GM10847 (cell line): ENCODE measurements around the gene STK40.

Experiments used
- POLR2A ChIP-seq: IDR thresholded peaks from 2 replicates; pipeline ENCODE4 v1.6.1; 2011; ENCODE audit not compliant: insufficient read length; ENCODE audit errors: extremely low read depth

STK40 gene

DNA sequence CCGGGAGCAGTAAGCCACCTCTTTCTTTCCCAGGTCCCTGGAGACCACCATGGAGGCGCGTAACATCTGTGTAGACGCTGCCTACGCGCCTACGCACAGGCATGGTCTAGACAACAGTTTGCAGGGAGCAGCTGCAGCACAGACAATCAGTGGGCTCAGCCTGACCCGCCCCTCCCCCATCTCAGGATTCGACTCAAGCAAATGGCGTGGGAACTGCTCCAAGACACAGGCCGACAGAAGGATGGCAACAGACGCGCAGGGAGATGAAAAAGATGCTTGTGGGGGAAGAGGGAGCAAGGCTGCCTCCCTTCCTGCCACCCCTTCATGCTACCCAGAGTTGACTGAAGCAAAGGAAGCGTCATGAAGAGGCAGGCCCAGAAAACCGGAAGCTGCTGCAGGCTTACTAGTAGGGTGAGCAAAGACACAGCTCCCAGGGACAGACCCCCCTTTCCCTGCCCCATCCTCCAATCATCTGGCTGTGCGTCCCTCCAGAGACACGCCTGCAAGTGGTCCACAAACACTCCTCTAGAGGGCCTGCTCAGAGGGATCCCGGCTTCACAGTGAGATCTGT, 19.5 kb downstream of the STK40 start:
- TF ChIP-seq POLR2A: no peak

DNA sequence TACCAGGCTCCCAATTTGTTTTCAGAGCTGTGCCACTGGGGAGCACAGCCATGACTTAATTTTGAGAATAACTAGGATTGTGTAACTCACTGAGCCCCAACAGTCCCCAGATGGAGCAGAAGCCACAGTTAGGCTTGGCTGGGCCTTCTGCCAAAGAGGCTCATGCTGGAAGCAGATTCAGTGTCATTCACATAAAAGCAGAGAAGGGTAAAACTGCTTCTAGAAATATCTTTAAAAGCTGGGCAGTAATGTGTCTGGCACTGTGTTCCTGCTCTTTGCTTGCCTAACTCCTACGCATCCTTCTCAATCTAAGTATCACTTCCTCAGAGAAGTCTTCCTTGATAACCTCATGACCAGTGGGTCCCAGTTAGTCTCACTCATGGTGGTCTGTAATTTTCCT, 20.3 kb downstream of the STK40 start:
- no peak for TF ChIP-seq POLR2A

DNA sequence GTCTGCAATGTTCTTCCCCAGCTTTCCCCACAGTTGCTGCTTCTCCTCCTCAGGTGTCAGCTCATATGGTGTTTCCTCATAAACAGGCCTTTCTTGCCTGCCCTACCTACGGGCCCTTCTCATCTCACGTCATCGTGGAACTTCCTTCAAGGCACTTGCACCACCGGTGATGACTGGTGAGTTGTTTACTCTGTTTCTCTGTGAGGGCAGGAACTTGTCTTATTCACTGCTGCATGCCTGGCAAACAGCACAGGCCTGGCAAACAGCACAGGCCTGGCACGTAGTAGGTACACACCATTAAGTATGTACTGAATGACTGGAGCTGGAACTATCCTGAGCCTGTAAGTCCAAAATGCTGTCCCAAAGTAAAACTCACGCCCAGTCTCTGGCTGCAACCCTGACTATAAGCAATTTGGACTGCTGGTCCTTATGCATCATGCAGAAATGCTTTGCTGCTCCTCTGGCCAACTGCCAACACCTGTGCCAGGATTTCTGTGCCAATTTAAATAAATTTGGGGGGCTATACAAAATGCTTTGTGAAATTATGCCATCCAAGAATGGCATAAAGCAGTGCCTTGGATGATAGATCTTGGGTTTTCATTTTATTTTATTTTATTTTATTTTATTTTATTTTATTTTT, 25.7 kb downstream of the STK40 start:
- TF ChIP-seq POLR2A: no peak

DNA sequence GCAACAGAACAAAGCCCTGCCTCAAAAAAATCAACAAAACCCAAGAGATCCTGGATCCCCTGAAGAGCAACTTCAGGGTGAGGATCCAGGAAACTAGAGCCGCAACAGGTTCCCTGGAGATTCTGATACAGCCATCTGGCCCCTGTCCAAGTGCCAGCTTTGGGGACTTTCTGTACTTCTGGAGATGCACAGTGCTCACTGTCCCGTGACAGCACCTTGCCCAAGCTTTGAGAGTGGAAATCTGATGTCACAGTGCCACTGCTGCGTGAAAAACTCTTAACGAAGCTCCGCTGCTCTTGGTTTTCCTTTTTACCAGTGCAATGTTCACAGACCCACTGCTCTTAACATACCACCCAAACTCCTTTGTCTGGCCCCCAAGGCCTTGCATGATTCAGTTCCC, 26.3 kb downstream of the STK40 start:
- TF ChIP-seq POLR2A: no peak

DNA sequence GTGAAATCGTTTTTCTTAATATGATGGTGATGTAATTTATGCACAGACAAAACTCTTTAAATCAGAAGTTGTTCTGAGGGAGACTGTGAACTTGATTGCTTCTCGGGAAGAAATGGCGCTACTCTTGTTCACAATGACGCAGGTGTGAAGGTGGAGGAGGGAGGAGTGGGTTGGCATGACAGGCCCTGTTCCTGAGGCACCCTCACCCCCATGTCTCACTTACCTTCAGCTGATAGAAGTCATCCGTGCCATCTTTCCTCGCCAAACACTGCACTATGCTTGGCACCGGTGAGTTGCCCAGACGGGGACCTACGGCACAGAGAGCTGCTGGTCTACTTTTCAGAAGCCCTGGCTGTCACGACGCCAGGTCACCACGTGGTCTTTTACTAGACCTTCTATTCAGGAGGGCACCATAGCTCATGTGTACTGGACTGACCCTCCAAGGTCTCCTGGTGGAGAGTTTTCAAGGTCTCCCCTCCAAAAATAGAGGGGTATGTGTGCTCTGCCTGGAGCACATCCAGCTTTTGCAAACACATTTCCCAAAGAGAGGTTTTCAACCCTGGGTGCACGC, 27.1 kb downstream of the STK40 start:
- TF ChIP-seq POLR2A: no peak

DNA sequence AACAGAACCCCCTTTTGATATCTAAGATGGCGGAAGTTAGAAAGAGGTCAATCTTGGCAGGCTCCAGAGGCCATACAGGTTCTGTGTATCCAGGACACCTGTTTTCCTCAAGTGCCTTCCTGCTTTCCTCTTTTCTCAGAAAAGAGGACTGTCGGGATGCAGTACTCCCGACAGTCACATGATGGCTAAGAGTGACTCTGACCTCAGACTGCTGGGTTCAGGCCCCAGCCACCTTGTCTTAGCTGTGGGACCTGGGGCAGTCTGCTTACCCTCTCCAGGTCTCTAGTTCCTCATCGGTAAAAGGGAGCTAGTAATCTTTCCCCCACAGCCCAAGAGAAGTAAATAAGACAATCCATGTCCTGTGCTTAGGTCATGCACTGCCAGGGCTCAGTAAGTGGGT, 29.9 kb downstream of the STK40 start:
- no peak for TF ChIP-seq POLR2A

DNA sequence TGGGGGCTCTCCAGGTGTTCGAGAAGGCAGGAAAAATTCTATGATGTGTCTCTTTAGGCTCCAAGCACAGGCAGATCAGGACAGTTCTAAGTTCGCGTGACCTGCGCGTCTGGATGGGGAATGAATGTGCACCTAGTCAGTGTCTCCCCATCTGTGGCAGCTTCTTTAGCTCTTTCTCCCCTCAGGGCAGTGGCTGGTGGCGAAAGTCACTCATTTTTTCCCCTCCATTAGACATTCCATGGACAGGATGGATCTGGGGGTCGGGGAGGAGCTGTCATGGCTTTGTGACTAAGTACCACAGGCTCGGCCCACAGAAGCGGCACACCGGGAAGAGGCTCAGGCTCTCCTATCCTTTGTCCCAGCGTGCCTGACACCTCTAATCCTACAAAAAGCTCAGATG, 31.2 kb downstream of the STK40 start:
- TF ChIP-seq POLR2A: no peak

DNA sequence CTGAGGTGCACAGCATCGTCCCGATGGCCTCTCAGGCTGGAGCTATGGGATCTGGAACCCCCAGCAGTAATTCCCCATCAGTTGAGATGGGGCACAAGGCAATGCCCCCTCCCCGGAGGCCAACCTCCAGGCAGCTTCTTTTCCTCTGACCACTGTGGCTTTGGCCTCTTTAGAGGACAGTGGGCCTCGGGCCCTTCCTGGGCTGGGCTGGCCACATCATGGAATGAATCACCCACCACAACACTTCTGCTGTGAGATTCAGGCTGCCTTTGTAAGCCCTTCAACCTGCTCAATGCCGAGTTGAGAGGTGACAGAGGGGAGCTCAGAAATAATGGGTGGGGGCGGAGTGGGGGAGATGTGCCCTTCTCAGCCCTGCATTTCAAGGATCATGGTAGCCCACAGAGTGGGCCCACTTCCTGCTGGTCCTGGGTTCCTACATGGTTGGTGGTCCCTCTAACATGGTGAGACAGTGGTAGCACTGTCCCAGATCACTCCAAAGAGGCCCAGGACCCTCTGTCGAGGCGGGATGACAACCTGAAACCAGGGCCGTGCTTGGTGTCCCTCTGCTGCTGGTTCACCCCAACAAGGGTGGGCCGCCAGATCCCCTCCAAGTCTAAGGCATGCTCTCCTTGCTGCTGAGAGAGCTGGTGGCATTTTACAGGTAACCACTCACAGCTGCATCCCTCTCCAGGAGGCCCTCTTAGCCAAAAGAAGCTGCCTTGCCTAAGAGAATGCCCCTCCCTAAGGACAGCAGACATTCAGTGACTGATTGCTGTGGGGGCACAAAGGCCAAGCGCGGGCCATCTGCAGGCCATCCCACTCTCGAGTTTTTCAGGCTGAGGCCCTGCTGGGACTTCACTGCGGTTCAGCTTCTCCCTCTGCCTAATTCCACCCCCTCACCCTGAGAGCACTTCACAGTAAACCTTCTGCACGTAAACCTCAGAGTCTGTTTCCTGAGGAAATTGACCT, 32.5 kb downstream of the STK40 start:
- no peak for TF ChIP-seq POLR2A

DNA sequence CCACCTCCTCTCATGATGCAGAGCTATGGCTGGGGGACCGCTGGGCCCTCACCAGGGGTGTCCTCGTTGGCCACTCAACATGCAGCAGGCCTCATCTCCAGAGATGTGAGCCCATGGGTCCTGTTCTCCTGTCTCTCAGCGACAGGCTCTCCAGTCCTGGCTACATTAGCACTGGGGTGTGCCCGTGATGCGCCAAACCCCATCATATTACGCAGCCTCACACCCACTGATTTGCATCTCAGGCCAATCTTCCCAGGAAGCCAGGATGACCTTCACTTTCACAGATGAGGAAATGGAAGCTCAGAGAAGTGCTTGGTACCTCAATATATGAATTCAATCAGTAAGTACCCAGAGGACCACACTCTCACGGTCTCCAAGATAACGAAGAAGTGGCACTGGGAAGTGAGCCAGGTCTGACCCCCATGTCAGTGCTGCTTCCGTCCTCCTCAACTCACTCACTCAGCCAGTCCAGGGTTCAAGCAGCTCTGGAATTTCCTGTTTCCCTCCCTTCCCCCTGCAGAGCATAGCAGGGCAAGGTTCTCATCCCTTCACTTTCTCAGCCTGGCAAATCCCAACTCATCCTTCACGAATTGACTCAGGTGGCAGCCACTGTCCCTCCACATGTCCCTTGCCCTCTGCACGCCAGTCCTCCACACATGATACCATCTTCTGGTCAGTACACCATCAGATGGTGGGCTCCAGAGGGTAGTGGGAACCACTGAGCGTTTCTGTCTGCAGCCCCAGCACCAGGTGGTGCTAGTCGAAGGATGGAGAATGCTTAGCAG, 33.4 kb downstream of the STK40 start:
- no peak for TF ChIP-seq POLR2A

DNA sequence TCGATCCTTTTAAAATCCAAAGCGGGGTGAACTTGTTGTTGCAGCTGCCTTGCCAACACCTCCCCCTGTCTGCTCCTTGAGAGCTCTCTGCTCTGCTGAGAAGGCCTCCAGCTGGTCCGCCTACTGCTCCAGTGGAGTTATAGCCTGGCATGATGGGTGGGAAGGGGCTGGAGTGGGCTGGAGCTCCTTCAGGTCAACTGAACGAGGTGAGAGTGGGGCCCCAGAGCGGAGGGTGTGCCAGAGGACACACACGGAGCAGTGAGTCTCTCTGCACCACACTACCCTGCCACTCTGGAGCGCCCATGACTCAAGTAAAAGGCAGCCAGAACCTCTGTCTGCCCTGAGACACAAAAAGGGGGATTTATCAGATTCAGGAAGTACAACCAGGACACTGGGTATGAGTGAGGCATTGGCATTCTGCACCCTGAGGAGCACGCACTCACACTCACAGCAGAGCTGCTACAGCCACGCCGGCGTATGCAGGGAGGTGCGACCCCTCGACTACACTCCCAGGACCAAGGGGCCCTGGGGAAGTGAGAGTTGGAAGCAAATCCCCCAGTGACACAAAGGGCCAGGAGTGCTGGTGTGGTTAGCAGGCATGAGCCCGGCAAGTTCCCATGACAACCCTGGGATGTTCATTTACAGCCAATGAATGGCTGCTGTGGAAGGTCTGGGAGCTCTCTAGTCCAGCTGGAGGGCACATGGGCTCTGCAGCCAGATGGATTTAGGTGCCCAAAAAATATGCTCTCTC, 34.3 kb downstream of the STK40 start:
- TF ChIP-seq POLR2A: no peak

DNA sequence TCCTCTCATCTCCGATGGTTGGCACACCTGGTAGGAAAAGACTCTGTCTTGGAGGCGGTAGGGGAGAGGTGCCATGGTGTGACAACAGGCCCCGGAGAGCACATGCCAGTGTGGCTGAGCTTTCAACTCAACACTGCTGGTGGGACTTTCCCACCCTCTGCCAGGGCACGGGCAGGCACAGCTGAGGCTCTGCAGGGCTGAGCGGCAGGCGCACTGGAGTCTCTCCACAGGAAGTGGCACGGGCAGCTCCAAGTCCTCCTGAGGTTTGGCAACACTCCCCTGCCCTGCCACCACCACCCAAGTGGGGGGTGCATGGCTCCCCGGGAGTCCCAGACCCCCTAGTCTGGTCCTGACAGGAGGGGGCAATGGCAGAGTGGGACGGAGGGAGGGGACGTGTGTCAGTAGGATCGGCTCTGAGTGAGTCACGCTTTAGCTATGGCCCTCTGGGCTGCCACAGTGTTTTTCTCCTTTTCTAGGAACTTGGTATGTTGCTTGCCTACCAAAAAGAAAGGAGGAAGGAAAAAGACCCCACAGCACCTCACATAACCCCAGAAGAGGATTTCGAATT, 35.0 kb downstream of the STK40 start:
- TF ChIP-seq POLR2A: no peak

DNA sequence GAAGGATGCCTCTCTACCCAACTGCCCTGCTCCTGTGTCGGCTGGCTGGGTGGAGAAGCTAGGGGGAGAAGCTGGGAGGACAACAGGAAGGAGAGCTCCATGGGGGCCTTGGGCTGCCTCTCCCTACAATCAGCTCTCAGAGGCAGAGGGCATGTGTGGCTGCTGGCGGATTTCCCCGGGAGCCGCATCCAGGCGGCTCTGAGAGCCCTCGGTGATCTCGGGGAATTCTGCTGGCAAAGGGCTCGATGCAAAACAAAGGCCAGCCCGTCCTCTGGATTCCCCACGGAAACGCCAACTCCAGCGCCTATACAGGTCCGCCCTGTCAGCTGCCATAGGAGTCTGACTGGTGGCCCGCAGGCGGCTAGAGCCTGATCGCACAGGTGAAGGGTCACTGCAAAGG, 35.9 kb downstream of the STK40 start:
- no peak for TF ChIP-seq POLR2A

DNA sequence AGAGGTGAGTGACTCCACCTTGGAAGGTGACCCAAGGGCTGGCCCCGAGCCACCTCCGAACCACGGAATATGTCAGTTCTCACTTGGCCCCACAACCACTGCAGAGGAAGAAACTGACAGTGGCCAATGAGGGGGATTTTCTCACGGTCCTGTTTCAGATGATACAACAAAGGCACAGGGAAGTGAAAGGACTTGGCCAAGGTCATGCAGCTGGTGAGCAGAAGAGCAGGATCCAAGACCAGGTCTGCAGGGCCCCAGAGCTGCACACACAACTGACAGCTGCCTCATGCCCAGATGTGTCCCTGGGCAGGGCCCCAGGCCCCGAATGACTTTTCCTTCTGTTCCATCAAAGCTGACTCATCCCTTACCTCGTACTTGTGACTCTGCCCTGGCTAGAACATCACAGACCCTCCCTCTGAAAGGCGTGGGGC, 36.5 kb downstream of the STK40 start:
- no peak for TF ChIP-seq POLR2A
